ENCODE results near the gene SHLD2. TPM values are rescaled to one million over a fixed set of nuclear protein-coding genes. Genes with fewer than 3 reads are reported as not detected.

The SHLD2 gene
- total and polyA plus RNA-seq, 2 of the 13 experiments (the other 11 are each of a cell fraction or from before 2014, with no cell fraction given), result 25.7 to 53.7 TPM

DNA sequence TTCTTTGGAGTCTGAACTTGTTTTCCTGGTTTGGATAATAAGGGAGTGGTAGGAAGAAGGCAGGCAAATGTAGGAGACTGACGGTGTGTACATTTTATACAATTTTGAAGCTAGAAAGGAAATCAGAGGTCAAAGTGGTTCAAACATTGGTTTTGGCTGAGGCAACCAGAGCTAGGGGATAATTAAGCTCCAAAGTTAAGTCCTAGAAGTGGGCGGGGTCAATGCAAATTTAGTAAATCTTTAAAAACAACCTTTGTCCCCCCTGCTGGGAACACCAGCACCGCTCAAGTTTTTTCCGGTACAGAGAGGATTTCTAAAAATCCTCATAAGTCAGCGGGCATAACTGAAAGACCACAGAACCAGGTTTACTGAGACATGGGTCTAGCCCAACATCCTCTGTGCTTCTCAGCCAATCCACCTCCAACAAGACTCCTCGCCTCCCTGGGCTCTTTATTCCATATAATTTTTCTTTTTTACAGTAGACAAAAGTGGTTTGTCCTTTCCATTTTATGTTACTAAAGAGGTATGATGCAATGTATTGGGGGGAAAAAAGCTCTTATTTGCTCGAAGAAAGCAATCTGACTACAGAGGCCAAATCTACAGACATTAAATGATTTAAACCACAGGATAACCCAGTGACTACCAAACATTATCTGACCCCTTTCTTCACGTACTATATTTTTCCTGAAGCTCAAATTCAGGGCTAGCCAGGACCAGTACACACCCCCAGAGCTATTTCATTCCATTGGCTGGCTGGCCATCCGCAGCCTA is 2.0 kb upstream of the SHLD2 start (continued):
- TF ChIP-seq MTF1 (CRISPR knock-in tag; IDR thresholded peaks at IDR 0.05) (no peak), SNRNP70 (IDR thresholded peaks at IDR 0.05; ENCODE audit: low read depth, low read length) (no peak), ZSCAN20 (CRISPR knock-in tag; IDR thresholded peaks at IDR 0.05; ENCODE audit: borderline replicate concordance) (no peak), NAIF1 (CRISPR knock-in tag; IDR thresholded peaks at IDR 0.05; ENCODE audit: borderline replicate concordance) (no peak), MIER3 (CRISPR knock-in tag; IDR thresholded peaks at IDR 0.05; ENCODE audit: borderline replicate concordance) (no peak), ZNF101 (CRISPR knock-in tag; IDR thresholded peaks at IDR 0.05; ENCODE audit: borderline replicate concordance, low read depth) (no peak), HOXA7 (CRISPR knock-in tag; IDR thresholded peaks at IDR 0.05) (no peak), CC2D1A (CRISPR knock-in tag; IDR thresholded peaks at IDR 0.05) (no peak), PAWR (CRISPR knock-in tag; IDR thresholded peaks at IDR 0.05; ENCODE audit: borderline replicate concordance) (no peak)
- TF ChIP-seq, protein P1, sequence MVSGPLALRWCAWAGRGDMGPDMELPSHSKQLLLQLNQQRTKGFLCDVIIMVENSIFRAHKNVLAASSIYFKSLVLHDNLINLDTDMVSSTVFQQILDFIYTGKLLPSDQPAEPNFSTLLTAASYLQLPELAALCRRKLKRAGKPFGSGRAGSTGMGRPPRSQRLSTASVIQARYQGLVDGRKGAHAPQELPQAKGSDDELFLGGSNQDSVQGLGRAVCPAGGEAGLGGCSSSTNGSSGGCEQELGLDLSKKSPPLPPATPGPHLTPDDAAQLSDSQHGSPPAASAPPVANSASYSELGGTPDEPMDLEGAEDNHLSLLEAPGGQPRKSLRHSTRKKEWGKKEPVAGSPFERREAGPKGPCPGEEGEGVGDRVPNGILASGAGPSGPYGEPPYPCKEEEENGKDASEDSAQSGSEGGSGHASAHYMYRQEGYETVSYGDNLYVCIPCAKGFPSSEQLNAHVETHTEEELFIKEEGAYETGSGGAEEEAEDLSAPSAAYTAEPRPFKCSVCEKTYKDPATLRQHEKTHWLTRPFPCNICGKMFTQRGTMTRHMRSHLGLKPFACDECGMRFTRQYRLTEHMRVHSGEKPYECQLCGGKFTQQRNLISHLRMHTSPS (CRISPR knock-in tag; IDR thresholded peaks at IDR 0.05; ENCODE audit: low read depth), result no peak
- TF ChIP-seq, protein P2, sequence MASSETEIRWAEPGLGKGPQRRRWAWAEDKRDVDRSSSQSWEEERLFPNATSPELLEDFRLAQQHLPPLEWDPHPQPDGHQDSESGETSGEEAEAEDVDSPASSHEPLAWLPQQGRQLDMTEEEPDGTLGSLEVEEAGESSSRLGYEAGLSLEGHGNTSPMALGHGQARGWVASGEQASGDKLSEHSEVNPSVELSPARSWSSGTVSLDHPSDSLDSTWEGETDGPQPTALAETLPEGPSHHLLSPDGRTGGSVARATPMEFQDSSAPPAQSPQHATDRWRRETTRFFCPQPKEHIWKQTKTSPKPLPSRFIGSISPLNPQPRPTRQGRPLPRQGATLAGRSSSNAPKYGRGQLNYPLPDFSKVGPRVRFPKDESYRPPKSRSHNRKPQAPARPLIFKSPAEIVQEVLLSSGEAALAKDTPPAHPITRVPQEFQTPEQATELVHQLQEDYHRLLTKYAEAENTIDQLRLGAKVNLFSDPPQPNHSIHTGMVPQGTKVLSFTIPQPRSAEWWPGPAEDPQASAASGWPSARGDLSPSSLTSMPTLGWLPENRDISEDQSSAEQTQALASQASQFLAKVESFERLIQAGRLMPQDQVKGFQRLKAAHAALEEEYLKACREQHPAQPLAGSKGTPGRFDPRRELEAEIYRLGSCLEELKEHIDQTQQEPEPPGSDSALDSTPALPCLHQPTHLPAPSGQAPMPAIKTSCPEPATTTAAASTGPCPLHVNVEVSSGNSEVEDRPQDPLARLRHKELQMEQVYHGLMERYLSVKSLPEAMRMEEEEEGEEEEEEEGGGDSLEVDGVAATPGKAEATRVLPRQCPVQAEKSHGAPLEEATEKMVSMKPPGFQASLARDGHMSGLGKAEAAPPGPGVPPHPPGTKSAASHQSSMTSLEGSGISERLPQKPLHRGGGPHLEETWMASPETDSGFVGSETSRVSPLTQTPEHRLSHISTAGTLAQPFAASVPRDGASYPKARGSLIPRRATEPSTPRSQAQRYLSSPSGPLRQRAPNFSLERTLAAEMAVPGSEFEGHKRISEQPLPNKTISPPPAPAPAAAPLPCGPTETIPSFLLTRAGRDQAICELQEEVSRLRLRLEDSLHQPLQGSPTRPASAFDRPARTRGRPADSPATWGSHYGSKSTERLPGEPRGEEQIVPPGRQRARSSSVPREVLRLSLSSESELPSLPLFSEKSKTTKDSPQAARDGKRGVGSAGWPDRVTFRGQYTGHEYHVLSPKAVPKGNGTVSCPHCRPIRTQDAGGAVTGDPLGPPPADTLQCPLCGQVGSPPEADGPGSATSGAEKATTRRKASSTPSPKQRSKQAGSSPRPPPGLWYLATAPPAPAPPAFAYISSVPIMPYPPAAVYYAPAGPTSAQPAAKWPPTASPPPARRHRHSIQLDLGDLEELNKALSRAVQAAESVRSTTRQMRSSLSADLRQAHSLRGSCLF (CRISPR knock-in tag; IDR thresholded peaks at IDR 0.05; ENCODE audit: borderline replicate concordance), result no peak
- TF ChIP-seq, protein P3, sequence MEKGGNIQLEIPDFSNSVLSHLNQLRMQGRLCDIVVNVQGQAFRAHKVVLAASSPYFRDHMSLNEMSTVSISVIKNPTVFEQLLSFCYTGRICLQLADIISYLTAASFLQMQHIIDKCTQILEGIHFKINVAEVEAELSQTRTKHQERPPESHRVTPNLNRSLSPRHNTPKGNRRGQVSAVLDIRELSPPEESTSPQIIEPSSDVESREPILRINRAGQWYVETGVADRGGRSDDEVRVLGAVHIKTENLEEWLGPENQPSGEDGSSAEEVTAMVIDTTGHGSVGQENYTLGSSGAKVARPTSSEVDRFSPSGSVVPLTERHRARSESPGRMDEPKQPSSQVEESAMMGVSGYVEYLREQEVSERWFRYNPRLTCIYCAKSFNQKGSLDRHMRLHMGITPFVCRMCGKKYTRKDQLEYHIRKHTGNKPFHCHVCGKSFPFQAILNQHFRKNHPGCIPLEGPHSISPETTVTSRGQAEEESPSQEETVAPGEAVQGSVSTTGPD (CRISPR knock-in tag; IDR thresholded peaks at IDR 0.05), result no peak
- TF ChIP-seq, protein P4, sequence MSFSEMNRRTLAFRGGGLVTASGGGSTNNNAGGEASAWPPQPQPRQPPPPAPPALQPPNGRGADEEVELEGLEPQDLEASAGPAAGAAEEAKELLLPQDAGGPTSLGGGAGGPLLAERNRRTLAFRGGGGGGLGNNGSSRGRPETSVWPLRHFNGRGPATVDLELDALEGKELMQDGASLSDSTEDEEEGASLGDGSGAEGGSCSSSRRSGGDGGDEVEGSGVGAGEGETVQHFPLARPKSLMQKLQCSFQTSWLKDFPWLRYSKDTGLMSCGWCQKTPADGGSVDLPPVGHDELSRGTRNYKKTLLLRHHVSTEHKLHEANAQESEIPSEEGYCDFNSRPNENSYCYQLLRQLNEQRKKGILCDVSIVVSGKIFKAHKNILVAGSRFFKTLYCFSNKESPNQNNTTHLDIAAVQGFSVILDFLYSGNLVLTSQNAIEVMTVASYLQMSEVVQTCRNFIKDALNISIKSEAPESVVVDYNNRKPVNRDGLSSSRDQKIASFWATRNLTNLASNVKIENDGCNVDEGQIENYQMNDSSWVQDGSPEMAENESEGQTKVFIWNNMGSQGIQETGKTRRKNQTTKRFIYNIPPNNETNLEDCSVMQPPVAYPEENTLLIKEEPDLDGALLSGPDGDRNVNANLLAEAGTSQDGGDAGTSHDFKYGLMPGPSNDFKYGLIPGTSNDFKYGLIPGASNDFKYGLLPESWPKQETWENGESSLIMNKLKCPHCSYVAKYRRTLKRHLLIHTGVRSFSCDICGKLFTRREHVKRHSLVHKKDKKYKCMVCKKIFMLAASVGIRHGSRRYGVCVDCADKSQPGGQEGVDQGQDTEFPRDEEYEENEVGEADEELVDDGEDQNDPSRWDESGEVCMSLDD (CRISPR knock-in tag; IDR thresholded peaks at IDR 0.05; ENCODE audit: borderline replicate concordance), result no peak
